GM13977 (cell line): ENCODE results near the gene GRIK4.

ENCODE experiments used
- DNase-seq: peaks from one replicate; pipeline ENCODE4 v3.0.0; 2012; ENCODE audit warnings: low spot score
- CTCF ChIP-seq: IDR thresholded peaks from 2 replicates; pipeline ENCODE4 v1.5.1; 2012; ENCODE audit warnings: mild to moderate bottlenecking, control low read depth; ENCODE audit not compliant: insufficient read depth; ENCODE audit errors: extremely low read depth, missing control alignments
- in situ Hi-C: fragments of 300-500 bp; cut with MboI; formaldehyde crosslinking; loops from one replicate; pipeline ENCODE4 v1.12.0; 2022; ENCODE audit warnings: low sequenced_read_pairs, low pct_unique_long_range_greater_than_20kb, mixed read lengths, inconsistent platforms; ENCODE audit not compliant: unreplicated experiment

Gene GRIK4

GRCh38 chr11:120635136-120635810 lies 123.7 kb downstream of the GRIK4 start:
- in situ Hi-C loops = no loop called here
- no peak for DNase-seq
- no peak for TF ChIP-seq CTCF

DNA sequence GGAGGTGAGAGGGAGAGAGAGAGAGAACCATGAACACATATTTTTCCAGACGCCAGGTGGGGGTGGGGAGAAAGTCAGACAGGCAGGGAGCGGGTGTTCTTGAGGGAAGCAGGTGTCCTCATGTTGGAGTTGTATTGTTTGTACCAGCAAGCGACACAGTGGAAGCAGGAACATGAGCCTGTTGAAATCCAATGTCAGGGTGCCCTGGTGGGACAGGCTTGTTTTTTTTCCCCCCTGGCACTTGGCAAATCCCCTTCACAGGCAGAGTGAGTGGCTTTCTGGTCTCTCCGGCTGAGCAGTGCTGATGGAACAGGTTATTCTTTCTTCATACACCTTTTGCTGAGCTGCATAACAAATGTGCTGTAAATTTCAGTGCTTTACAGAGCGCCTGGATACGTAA lies 125.6 kb downstream of the GRIK4 start:
- DNase-seq = no peak
- in situ Hi-C loops = no loop called here
- TF ChIP-seq CTCF = no peak

DNA sequence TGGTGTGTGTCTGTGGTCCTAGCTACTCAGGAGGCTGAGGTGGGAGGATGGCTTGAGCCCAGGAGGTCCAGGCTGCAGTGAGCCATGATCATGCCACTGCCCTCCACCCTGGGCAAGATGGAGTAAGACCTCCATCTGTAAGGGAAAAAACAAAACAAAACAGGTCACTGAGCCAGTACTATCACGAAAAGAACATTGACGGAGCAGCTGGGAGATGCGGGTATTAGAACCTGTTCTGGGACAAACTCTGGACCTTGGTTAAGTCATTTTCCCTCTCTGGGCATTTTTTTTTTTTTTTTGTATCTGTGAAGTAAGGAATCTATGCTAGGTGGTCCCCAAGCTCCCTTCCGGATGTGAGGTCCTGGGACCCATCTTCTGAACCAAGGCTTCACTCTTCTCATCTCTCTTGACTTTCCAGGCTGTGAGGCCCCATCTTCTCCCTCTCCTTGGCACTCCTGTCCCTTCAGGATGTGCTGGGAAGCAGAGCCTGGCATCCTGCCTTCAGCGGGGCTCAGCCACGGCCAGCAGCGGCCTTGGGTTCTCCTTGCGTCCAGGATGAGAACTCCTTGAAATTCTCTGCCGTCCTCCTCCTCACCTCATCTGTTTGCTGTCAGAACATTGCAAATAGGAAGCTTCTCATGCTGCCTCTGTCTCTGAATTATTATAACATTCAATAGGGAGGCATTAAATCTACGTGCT lies 130.8 kb downstream of the GRIK4 start:
- no peak for DNase-seq
- in situ Hi-C loops = no loop called here
- no peak for TF ChIP-seq CTCF

DNA sequence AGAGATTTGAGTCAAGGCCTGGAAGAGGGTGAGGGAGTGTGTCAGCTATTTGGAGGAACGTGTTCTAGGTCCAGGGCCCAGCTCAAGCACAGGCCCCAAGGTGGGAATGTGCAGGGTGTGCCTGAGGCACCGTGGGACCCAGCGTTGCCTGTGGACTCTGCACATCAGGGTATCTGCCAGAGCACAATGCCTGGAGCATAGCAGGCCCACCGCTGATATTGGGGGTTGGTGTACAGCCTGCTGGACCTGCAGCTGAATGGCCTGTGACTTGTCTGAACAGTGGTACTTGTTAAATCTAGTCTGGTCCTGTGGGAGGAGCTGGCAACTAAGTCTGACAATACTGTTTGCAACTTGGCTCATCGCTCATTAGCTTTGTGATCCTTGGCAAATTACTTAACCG lies 131.7 kb downstream of the GRIK4 start:
- DNase-seq = no peak
- TF ChIP-seq CTCF = no peak
- in situ Hi-C loops = no loop called here

DNA sequence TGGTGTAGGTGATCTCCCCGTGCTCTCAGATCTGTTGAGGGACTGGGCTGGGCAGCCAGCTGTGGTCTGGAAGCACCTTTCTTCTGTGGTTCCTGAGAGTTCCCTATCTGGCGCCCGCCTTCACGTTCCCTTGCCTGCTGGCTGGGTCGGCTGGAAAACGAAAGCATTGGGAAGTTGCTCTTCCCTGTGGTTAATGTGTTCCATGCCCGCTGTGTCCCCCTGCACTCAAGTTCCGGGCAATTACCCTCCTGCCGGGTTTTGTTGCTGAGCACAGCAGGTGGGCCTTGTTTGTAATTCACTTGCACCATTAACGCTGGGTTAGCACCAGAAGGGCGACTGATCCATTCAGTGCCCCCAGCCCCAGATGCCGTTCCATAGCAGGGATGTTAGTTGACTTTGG lies 134.1 kb downstream of the GRIK4 start:
- in situ Hi-C loops = no loop called here
- no peak for DNase-seq
- TF ChIP-seq CTCF = no peak

DNA sequence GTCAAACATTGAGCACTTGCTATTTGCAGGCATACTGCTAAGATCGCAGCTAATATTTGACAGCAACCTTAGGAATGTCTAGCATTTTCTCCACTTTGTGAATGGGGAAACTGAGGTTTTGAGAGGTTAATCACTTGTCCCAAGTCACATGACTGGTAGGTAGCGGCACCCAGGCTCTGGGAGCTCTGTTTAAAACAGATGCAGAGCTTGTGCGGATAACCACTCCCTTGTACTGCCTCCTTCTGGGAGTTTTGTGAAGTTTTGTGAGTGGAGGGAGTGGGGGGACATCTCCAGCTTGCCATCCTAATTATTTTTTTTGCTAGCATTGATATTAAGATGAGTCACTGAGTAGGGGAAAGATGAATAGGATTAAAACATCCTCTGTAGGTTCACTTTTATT lies 134.7 kb downstream of the GRIK4 start:
- in situ Hi-C loops = no loop called here
- DNase-seq = no peak
- no peak for TF ChIP-seq CTCF
